Measurements from ENCODE around the gene RANBP2.
"Not testable (repeated sequence)": the region's sequence is repeated elsewhere in the genome, so short reads cannot be mapped to it uniquely, and the experiment has no call there.

DNA sequence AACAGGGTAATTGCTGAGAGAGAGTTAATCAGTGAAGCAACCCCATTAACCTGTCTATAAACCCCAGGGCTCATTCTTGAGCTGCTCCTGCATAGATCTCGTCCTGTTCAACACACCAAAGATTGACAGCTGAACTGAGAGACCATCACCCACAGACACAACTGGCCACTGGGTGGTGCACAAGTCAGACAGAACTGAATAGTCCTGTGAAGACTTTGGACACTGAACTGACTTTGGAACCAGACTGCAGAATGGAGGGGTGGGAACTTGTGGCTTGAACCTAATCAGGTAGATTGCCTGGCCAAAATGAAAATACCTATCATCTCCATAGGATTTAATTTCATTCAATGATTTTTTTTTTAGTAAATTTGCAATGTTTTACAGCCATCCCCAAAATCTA is 29.3 kb upstream of the RANBP2 start:
- TF ChIP-seq, protein P1, sequence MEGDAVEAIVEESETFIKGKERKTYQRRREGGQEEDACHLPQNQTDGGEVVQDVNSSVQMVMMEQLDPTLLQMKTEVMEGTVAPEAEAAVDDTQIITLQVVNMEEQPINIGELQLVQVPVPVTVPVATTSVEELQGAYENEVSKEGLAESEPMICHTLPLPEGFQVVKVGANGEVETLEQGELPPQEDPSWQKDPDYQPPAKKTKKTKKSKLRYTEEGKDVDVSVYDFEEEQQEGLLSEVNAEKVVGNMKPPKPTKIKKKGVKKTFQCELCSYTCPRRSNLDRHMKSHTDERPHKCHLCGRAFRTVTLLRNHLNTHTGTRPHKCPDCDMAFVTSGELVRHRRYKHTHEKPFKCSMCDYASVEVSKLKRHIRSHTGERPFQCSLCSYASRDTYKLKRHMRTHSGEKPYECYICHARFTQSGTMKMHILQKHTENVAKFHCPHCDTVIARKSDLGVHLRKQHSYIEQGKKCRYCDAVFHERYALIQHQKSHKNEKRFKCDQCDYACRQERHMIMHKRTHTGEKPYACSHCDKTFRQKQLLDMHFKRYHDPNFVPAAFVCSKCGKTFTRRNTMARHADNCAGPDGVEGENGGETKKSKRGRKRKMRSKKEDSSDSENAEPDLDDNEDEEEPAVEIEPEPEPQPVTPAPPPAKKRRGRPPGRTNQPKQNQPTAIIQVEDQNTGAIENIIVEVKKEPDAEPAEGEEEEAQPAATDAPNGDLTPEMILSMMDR (IDR thresholded peaks at IDR 0.05): not testable (repeated sequence)
- not testable (repeated sequence) for TF ChIP-seq POLR2AphosphoS5 (IDR thresholded peaks at IDR 0.05); POLR2A (IDR thresholded peaks at IDR 0.05); EP300 (IDR thresholded peaks at IDR 0.05; ENCODE audit: low read depth)

Measured in transverse colon (tissue), 4 donors.